ENCODE results near the gene CRIP2. TPM values are rescaled to one million over a fixed set of nuclear protein-coding genes. Genes with fewer than 3 reads are reported as not detected.

CRIP2 gene
- total RNA-seq, 1 experiment from 2014 or later = 1.5 TPM

DNA sequence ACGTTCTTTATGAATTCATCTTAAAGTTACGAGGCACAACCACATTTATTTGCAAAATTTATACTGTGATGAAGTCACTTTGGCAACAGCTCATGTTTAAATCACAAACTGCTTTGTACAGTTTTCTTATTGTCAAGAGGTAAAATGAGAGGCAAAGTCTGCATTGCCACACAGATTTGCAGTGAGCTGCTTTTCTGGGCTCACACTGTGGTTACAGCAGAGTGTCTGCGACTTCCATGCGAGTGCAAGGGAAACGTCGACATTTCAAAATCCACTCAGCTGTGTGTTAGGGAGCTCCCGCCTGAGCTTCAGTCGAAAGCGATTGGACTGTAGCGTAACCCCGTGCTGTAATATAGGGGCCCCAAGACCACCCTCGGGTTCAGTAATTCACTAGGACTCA, 42.0 kb upstream of the CRIP2 start:
- Mint-ChIP-seq H3K9me3 (ENCODE audit: unreplicated experiment) (no peaks in the 10 kb centered on the region), H3K36me3 (ENCODE audit: insufficient read depth, unreplicated experiment) (peaks cover 39% of the 10 kb centered on the region), H3K4me1 (ENCODE audit: low read depth, unreplicated experiment) (peaks cover 4% of the 10 kb centered on the region), H3K4me3 (ENCODE audit: unreplicated experiment) (no peak overlapping the region), H3K27me3 (ENCODE audit: insufficient read depth, unreplicated experiment) (no peaks in the 10 kb centered on the region), H3K27ac (ENCODE audit: unreplicated experiment) (no peak overlapping the region)
- BruUV-seq (replicated peaks) = no TSS peak
- TF ChIP-seq CTCF (IDR thresholded peaks at IDR 0.05; ENCODE audit: insufficient read depth in 1 of 2, low read depth in 1 of 2, low read length in 1 of 2, severe bottlenecking in 1 of 2, unreplicated experiment in 1 of 2) = no peak
- Histone ChIP-seq H3K4me1 (0 out of 2 replicates have a peak, but pooled peaks cover 4% of the 10 kb centered on the region), H3K9me3 (no peaks in the 10 kb centered on the region), H3K4me3 (ENCODE audit: low read depth, low read length) (no peak overlapping the region), H3K36me3 (ENCODE audit: control insufficient read depth, insufficient read depth, low read length) (no peaks in the 10 kb centered on the region; the same call in 1 of the 2 replicates), H3K27me3 (replicated peaks; ENCODE audit: control insufficient read depth, insufficient read depth, low read length) (no peaks in the 10 kb centered on the region)
- ChIA-PET POLR2A (no interaction called here), CTCF (no interaction called here)
- no peak for DNase-seq
- intact Hi-C loops (cut with micrococcal nuclease; ENCODE audit: unreplicated experiment) = no loop called here

GRCh38 chr14:105433161-105433605, 41.4 kb upstream of the CRIP2 start:
- intact Hi-C loops (cut with micrococcal nuclease; ENCODE audit: unreplicated experiment) = no loop called here
- H3K9me3 Mint-ChIP-seq (ENCODE audit: unreplicated experiment) = no peaks in the 10 kb centered on the region
- peaks cover 4% of the 10 kb centered on the region for H3K4me1 Mint-ChIP-seq (ENCODE audit: low read depth, unreplicated experiment)
- no peak overlapping the region for H3K27ac Mint-ChIP-seq (ENCODE audit: unreplicated experiment)
- no peak overlapping the region for H3K4me3 ChIP-seq (ENCODE audit: low read depth, low read length)
- no TSS peak for BruUV-seq (replicated peaks)
- CTCF ChIA-PET = no interaction called here
- H3K9me3 ChIP-seq = no peaks in the 10 kb centered on the region
- POLR2A ChIA-PET = no interaction called here
- H3K4me3 Mint-ChIP-seq (ENCODE audit: unreplicated experiment) = no peak overlapping the region
- no peak for TF ChIP-seq CTCF (IDR thresholded peaks at IDR 0.05; ENCODE audit: insufficient read depth in 1 of 2, low read depth in 1 of 2, low read length in 1 of 2, severe bottlenecking in 1 of 2, unreplicated experiment in 1 of 2)
- DNase-seq = peak; percentile 21 to 36
- H3K27me3 ChIP-seq (replicated peaks; ENCODE audit: control insufficient read depth, insufficient read depth, low read length) = no peaks in the 10 kb centered on the region
- H3K27me3 Mint-ChIP-seq (ENCODE audit: insufficient read depth, unreplicated experiment) = no peaks in the 10 kb centered on the region
- H3K4me1 ChIP-seq = 0 out of 2 replicates have a peak, but pooled peaks cover 4% of the 10 kb centered on the region
- H3K36me3 Mint-ChIP-seq (ENCODE audit: insufficient read depth, unreplicated experiment) = peaks cover 36% of the 10 kb centered on the region
- no peaks in the 10 kb centered on the region; the same call in 1 of the 2 replicates for H3K36me3 ChIP-seq (ENCODE audit: control insufficient read depth, insufficient read depth, low read length)

- no peak overlapping the region for H3K4me3 ChIP-seq (ENCODE audit: low read depth, low read length)
- H3K9me3 ChIP-seq = no peaks in the 10 kb centered on the region
- H3K36me3 ChIP-seq (ENCODE audit: control insufficient read depth, insufficient read depth, low read length) = no peaks in the 10 kb centered on the region; the same call in 1 of the 2 replicates
- ChIA-PET CTCF (no interaction called here), POLR2A (no interaction called here)
- no TSS peak for BruUV-seq (replicated peaks)
- Mint-ChIP-seq H3K27me3 (ENCODE audit: insufficient read depth, unreplicated experiment) (no peaks in the 10 kb centered on the region), H3K4me1 (ENCODE audit: low read depth, unreplicated experiment) (peaks cover 4% of the 10 kb centered on the region), H3K4me3 (ENCODE audit: unreplicated experiment) (no peak overlapping the region), H3K27ac (ENCODE audit: unreplicated experiment) (no peak overlapping the region), H3K9me3 (ENCODE audit: unreplicated experiment) (no peaks in the 10 kb centered on the region), H3K36me3 (ENCODE audit: insufficient read depth, unreplicated experiment) (peaks cover 21% of the 10 kb centered on the region)
- DNase-seq = no peak
- no peak for TF ChIP-seq CTCF (IDR thresholded peaks at IDR 0.05; ENCODE audit: insufficient read depth in 1 of 2, low read depth in 1 of 2, low read length in 1 of 2, severe bottlenecking in 1 of 2, unreplicated experiment in 1 of 2)
- H3K4me1 ChIP-seq = 0 out of 2 replicates have a peak, but pooled peaks cover 4% of the 10 kb centered on the region
- intact Hi-C loops (cut with micrococcal nuclease; ENCODE audit: unreplicated experiment) = no loop called here
- no peaks in the 10 kb centered on the region for H3K27me3 ChIP-seq (replicated peaks; ENCODE audit: control insufficient read depth, insufficient read depth, low read length)
Measured at GRCh38 chr14:105436402-105436801, 38.2 kb upstream of the CRIP2 start.
